ENCODE measurements around the gene LRBA. TPM values are rescaled to one million over a fixed set of nuclear protein-coding genes. Genes with fewer than 3 reads are reported as not detected.

LRBA gene
- total and polyA plus RNA-seq, 3 donors from 2014 or later = 24.6 to 61.1 (median 60.8) TPM

DNA sequence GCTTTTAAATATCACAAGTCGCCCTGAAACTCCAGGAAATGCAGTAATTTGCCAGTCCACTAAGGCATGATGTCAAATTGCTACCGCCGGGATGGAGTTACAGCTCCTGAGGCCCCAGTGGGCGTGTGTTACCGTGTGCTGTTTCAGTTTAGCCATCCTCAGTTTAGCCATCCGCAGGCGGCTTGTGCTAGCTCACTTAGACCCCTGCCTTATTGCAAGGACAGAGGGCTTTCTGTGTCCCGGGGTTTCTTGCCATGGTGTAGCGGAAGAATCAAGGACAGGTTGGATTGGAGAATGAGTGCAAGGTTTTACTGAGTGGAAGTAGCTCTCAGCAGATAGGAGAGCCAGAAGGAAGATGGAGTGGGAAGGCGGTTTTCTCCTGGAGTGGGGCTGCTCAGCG lies 33.8 kb upstream of the LRBA start:
- intact Hi-C loops (cut with DNase I; ENCODE audit: low total_unique reads) = no loop called here
- H3K36me3 ChIP-seq (ENCODE audit: low read depth, missing control alignments) = no peaks in the 10 kb centered on the region
- peak overlapping the region in 1 of 2 donors; percentile 41 for H3K4me3 ChIP-seq
- H3K27me3 ChIP-seq = no peaks in the 10 kb centered on the region
- TF ChIP-seq CTCF (IDR thresholded peaks at IDR 0.05) (no peak), POLR2A (IDR thresholded peaks at IDR 0.05) (no peak)
- peak; percentile 24 for DNase-seq
- H3K9me3 ChIP-seq = no peaks in the 10 kb centered on the region
- no peaks in the 10 kb centered on the region for H3K4me1 ChIP-seq
- 57 to 72% methylated on average over 9 to 11 of the region's 11 CpGs for WGBS, 2 donors
- no peak overlapping the region for H3K27ac ChIP-seq

DNA sequence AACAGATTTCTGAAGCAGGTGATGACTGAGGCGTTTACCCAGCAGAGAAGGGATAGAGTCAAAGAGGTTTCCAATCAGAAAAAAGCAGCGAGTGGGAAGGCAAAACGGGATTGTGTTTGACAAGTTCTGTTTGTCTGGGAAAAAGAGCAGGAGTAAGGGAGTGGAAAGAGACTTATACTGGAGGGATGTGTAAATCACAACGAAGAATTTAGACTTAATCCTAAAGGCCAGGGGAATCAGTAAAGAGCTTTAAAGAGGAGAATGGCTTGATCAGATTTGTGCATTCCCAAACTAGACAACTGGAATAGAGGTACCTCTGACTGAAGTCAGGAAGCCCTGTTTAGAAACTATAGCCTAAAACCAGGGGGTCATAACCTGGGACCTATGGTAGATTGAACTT lies 31.5 kb upstream of the LRBA start:
- TF ChIP-seq CTCF (IDR thresholded peaks at IDR 0.05) (no peak), POLR2A (IDR thresholded peaks at IDR 0.05) (no peak)
- Histone ChIP-seq H3K4me1 (no peaks in the 10 kb centered on the region), H3K9me3 (no peaks in the 10 kb centered on the region), H3K27ac (no peak overlapping the region), H3K4me3 (no peak overlapping the region), H3K27me3 (no peaks in the 10 kb centered on the region), H3K36me3 (ENCODE audit: low read depth, missing control alignments) (no peaks in the 10 kb centered on the region)
- 72 to 74% methylated on average over 4 of the region's 4 CpGs for WGBS, 2 donors
- DNase-seq = no peak
- intact Hi-C loops (cut with DNase I; ENCODE audit: low total_unique reads) = no loop called here

DNA sequence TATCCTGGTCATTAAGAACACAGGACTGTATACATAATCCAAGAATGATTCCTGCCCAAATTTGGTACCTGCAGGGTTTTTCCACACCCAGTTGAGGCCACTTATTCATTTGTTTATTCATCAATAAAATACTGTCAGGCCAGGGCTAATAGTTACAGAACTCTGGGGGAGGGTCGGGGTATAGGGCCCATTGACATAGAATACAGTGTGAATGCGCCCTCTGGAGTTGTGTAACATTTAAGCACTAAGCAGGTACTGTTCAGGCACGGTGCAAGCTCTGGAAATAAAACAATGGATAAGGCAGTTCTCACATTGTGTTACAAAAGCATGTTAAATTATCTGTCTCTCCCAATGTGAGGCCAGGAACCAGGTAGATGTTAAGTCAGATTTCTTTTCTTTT lies 30.8 kb upstream of the LRBA start:
- H3K4me3 ChIP-seq = no peak overlapping the region
- no peak for DNase-seq
- 36 to 58% methylated on average over 3 of the region's 3 CpGs for WGBS, 2 donors
- H3K27me3 ChIP-seq = no peaks in the 10 kb centered on the region
- H3K36me3 ChIP-seq (ENCODE audit: low read depth, missing control alignments) = no peaks in the 10 kb centered on the region
- no peak for TF ChIP-seq CTCF (IDR thresholded peaks at IDR 0.05)
- TF ChIP-seq POLR2A (IDR thresholded peaks at IDR 0.05) = no peak
- no peaks in the 10 kb centered on the region for H3K9me3 ChIP-seq
- intact Hi-C loops (cut with DNase I; ENCODE audit: low total_unique reads) = no loop called here
- no peak overlapping the region for H3K27ac ChIP-seq
- H3K4me1 ChIP-seq = no peaks in the 10 kb centered on the region

DNA sequence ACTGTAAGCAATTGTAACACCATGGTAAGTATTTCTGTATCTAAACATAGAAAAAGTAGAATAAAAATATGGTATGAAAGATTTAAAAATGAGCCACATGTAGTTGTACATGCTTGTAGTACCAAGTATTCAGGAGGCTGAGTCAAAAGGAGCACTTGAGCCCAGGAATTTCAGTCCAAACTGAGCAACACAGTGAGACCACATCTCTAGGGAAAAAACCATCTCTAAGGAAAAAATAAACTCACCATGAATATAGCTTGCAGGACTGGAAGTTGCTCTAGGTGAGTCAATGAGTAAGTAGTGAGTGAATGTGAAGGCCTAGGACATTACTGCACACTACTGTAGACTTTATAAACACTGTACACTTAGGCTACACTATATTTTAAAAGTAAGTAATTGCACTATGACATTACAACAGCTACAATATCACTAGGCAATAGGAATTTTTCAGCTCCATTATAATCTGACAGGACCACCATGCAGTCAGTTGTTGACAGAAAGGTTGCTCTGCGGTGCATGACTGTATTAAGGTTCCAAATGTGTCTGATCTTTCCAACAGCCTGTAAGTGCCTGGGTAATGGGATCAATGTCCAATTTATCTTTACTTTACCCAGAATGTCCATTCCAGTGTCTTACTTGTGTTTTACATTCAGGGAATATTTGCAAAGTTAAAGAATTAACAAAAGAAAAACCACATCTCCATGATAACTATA lies 28.9 kb upstream of the LRBA start:
- H3K27ac ChIP-seq = no peak overlapping the region
- H3K36me3 ChIP-seq (ENCODE audit: low read depth, missing control alignments) = no peaks in the 10 kb centered on the region
- intact Hi-C loops (cut with DNase I; ENCODE audit: low total_unique reads) = no loop called here
- H3K9me3 ChIP-seq = no peaks in the 10 kb centered on the region
- no peaks in the 10 kb centered on the region for H3K27me3 ChIP-seq
- no peak for DNase-seq
- no peak for TF ChIP-seq CTCF (IDR thresholded peaks at IDR 0.05)
- 86 to 94% methylated on average over 1 of the region's 1 CpG for WGBS, 2 donors
- no peaks in the 10 kb centered on the region for H3K4me1 ChIP-seq
- H3K4me3 ChIP-seq = no peak overlapping the region

- intact Hi-C loops (cut with DNase I; ENCODE audit: low total_unique reads) = no loop called here
- Histone ChIP-seq H3K27me3 (no peaks in the 10 kb centered on the region), H3K4me1 (no peaks in the 10 kb centered on the region), H3K27ac (no peak overlapping the region), H3K9me3 (no peaks in the 10 kb centered on the region), H3K4me3 (no peak overlapping the region), H3K36me3 (ENCODE audit: low read depth, missing control alignments) (no peaks in the 10 kb centered on the region)
- no peak for DNase-seq
- 91 to 98% methylated on average over 2 of the region's 2 CpGs for WGBS, 2 donors
- TF ChIP-seq POLR2A (IDR thresholded peaks at IDR 0.05) (no peak), CTCF (IDR thresholded peaks at IDR 0.05) (no peak)
Observed at GRCh38 chr4:151039733-151040132, 24.6 kb upstream of the LRBA start.

All from testis (tissue), 3 donors.